ENCODE results near the gene ZMYND8.

Gene ZMYND8

DNA sequence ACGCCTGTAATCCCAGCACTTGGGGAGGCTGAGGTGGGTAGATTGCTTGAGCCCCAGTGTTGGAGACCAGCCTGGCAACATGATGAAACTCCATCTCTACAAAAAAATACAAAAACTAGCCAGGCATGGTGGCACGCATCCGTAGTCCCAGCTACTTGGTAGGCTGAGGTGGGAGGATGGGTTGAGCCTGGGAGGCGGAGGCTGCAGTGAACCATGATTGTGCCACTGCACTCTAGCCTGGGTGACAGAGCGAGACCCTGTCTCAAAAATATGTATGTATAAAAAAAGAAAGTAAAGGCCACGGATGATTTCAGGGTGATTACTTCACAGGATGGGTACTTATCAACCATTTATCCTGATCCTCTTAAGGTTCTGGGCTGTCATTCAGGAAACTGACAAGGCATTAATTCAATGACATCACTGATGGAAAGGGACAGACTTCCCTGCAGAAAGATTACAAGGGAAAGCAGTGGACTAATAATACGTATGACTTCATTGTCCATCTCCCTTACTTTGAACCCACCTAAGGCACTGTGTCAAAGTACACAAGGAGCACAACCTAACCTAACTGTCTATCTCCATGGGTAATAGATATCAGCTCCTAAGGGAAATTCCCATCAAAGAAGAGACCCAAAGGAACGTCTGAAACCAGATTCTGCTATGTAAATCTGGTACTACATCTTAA is 61.2 kb downstream of the ZMYND8 start:
- H3K79me1 ChIP-seq (ENCODE audit: low read depth, low read length): peaks cover 2% of the 10 kb centered on the region
- H3K18ac ChIP-seq (ENCODE audit: low read length): no peak overlapping the region

DNA sequence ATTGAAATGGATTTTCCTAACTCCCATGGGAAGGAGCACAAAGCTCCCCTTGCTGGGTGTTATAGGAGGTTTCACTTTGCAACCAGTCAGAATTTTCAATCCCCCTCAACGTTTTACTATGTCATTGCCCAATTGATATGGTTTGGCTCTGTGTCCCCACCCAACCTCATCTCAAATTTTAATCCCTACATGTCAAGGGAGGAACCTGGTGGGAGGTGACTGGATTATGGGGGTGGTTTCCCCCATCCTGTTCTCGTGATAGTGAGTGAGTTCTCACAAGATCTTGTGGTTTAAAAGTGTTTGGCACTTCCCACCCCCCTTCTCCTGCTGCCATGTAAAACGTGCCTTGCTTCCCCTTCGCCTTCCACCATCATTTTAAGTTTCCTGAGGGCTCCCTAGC is 62.9 kb downstream of the ZMYND8 start:
- Histone ChIP-seq H2BK15ac (ENCODE audit: low read length) (no peak overlapping the region), H3K4ac (ENCODE audit: low read length) (no peak overlapping the region), H3K4me3 (ENCODE audit: low read length in 2 of 2) (no peak overlapping the region), H2BK120ac (ENCODE audit: low read depth, low read length) (no peak overlapping the region), H3K9ac (ENCODE audit: low read depth, low read length, poor library complexity) (no peak overlapping the region), H3K27me3 (ENCODE audit: control insufficient read depth in 3 of 3, insufficient read depth in 3 of 3, low read depth in 1 of 3, low read length in 3 of 3) (no peaks in the 10 kb centered on the region), H3K27ac (replicated peaks; ENCODE audit: low read length) (no peak overlapping the region), H3K4me2 (ENCODE audit: insufficient read depth, low read length, poor library complexity, severe bottlenecking) (no peak overlapping the region), H3K9me3 (replicated peaks in 1 of 2; ENCODE audit: control insufficient read depth in 2 of 2, insufficient read depth in 1 of 2, low read depth in 1 of 2, low read length in 2 of 2) (no peaks in the 10 kb centered on the region), H2BK12ac (ENCODE audit: low read length) (no peak overlapping the region), H2AFZ (ENCODE audit: low read length) (no peak overlapping the region), H2BK5ac (ENCODE audit: low read length) (no peak overlapping the region), H3K79me1 (ENCODE audit: low read depth, low read length) (peaks cover 2% of the 10 kb centered on the region), H3K4me1 (ENCODE audit: control insufficient read depth in 2 of 2, insufficient read depth in 1 of 2, low read depth in 1 of 2, low read length in 2 of 2) (no peaks in the 10 kb centered on the region), H3K18ac (ENCODE audit: low read length) (no peak overlapping the region), H3K23ac (ENCODE audit: low read depth, low read length, poor library complexity) (no peak overlapping the region), H4K8ac (ENCODE audit: low read depth, low read length) (no peak overlapping the region), H3K36me3 (replicated peaks in 1 of 2; ENCODE audit: control insufficient read depth in 2 of 2, insufficient read depth in 2 of 2, low read length in 2 of 2) (peaks cover 36 to 98% of the 10 kb centered on the region in 2 donors), H4K91ac (ENCODE audit: low read depth, low read length, poor library complexity) (no peak overlapping the region), H2AK5ac (ENCODE audit: low read depth, low read length) (no peak overlapping the region), H3K14ac (ENCODE audit: low read length) (no peak overlapping the region)
- DNase-seq (ENCODE audit: low spot score): no peak
- no CpG with 5 or more reads among the region's 4 CpGs for whole genome bisulfite sequencing, 2 donors (ENCODE audit: extremely low coverage in 2 of 2, insufficient read length in 2 of 2, insufficient replicate concordance in 1 of 2)

More for the DNA sequence above, 61.2 kb downstream of the ZMYND8 start:
- H2BK5ac ChIP-seq (ENCODE audit: low read length): no peak overlapping the region
- no peak overlapping the region for H3K4ac ChIP-seq (ENCODE audit: low read length)
- no peak overlapping the region for H2AFZ ChIP-seq (ENCODE audit: low read length)
- no peak overlapping the region for H3K9ac ChIP-seq (ENCODE audit: low read depth, low read length, poor library complexity)
- H4K91ac ChIP-seq (ENCODE audit: low read depth, low read length, poor library complexity): no peak overlapping the region
- H4K8ac ChIP-seq (ENCODE audit: low read depth, low read length): no peak overlapping the region
- H3K4me1 ChIP-seq (ENCODE audit: control insufficient read depth in 2 of 2, insufficient read depth in 1 of 2, low read depth in 1 of 2, low read length in 2 of 2): no peaks in the 10 kb centered on the region
- no peak overlapping the region for H2BK12ac ChIP-seq (ENCODE audit: low read length)
- WGBS, 2 donors (ENCODE audit: extremely low coverage in 2 of 2, insufficient read length in 2 of 2, insufficient replicate concordance in 1 of 2): no CpG with 5 or more reads among the region's 8 CpGs
- H3K14ac ChIP-seq (ENCODE audit: low read length): no peak overlapping the region
- H3K36me3 ChIP-seq (replicated peaks in 1 of 2; ENCODE audit: control insufficient read depth in 2 of 2, insufficient read depth in 2 of 2, low read length in 2 of 2): peaks cover 34 to 98% of the 10 kb centered on the region in 2 donors
- no peak overlapping the region for H3K23ac ChIP-seq (ENCODE audit: low read depth, low read length, poor library complexity)
- no peak overlapping the region for H3K4me2 ChIP-seq (ENCODE audit: insufficient read depth, low read length, poor library complexity, severe bottlenecking)
- H2AK5ac ChIP-seq (ENCODE audit: low read depth, low read length): no peak overlapping the region
- H3K27me3 ChIP-seq (ENCODE audit: control insufficient read depth in 3 of 3, insufficient read depth in 3 of 3, low read depth in 1 of 3, low read length in 3 of 3): no peaks in the 10 kb centered on the region
- H3K27ac ChIP-seq (replicated peaks; ENCODE audit: low read length): no peak overlapping the region
- no peak overlapping the region for H2BK120ac ChIP-seq (ENCODE audit: low read depth, low read length)
- no peak overlapping the region for H3K4me3 ChIP-seq (ENCODE audit: low read length in 2 of 2)
- DNase-seq (ENCODE audit: low spot score): no peak
- H3K9me3 ChIP-seq (replicated peaks in 1 of 2; ENCODE audit: control insufficient read depth in 2 of 2, insufficient read depth in 1 of 2, low read depth in 1 of 2, low read length in 2 of 2): no peaks in the 10 kb centered on the region
- no peak overlapping the region for H2BK15ac ChIP-seq (ENCODE audit: low read length)

- H3K23ac ChIP-seq (ENCODE audit: low read depth, low read length, poor library complexity): no peak overlapping the region
- peaks cover 35 to 98% of the 10 kb centered on the region in 2 donors for H3K36me3 ChIP-seq (replicated peaks in 1 of 2; ENCODE audit: control insufficient read depth in 2 of 2, insufficient read depth in 2 of 2, low read length in 2 of 2)
- no peak overlapping the region for H3K9ac ChIP-seq (ENCODE audit: low read depth, low read length, poor library complexity)
- no peak for DNase-seq (ENCODE audit: low spot score)
- H2BK120ac ChIP-seq (ENCODE audit: low read depth, low read length): no peak overlapping the region
- H3K4me3 ChIP-seq (ENCODE audit: low read length in 2 of 2): no peak overlapping the region
- no peak overlapping the region for H4K8ac ChIP-seq (ENCODE audit: low read depth, low read length)
- no peaks in the 10 kb centered on the region for H3K9me3 ChIP-seq (replicated peaks in 1 of 2; ENCODE audit: control insufficient read depth in 2 of 2, insufficient read depth in 1 of 2, low read depth in 1 of 2, low read length in 2 of 2)
- no peak overlapping the region for H2BK5ac ChIP-seq (ENCODE audit: low read length)
- H3K4ac ChIP-seq (ENCODE audit: low read length): no peak overlapping the region
- peaks cover 2% of the 10 kb centered on the region for H3K79me1 ChIP-seq (ENCODE audit: low read depth, low read length)
- H3K4me1 ChIP-seq (ENCODE audit: control insufficient read depth in 2 of 2, insufficient read depth in 1 of 2, low read depth in 1 of 2, low read length in 2 of 2): no peaks in the 10 kb centered on the region
- no peak overlapping the region for H4K91ac ChIP-seq (ENCODE audit: low read depth, low read length, poor library complexity)
- H2AFZ ChIP-seq (ENCODE audit: low read length): no peak overlapping the region
- H3K27me3 ChIP-seq (ENCODE audit: control insufficient read depth in 3 of 3, insufficient read depth in 3 of 3, low read depth in 1 of 3, low read length in 3 of 3): no peaks in the 10 kb centered on the region
- no peak overlapping the region for H3K14ac ChIP-seq (ENCODE audit: low read length)
- no peak overlapping the region for H3K27ac ChIP-seq (replicated peaks; ENCODE audit: low read length)
- no peak overlapping the region for H3K4me2 ChIP-seq (ENCODE audit: insufficient read depth, low read length, poor library complexity, severe bottlenecking)
- no peak overlapping the region for H2BK12ac ChIP-seq (ENCODE audit: low read length)
- no peak overlapping the region for H2AK5ac ChIP-seq (ENCODE audit: low read depth, low read length)
- no peak overlapping the region for H3K18ac ChIP-seq (ENCODE audit: low read length)
- no CpG with 5 or more reads among the region's 6 CpGs for WGBS, 2 donors (ENCODE audit: extremely low coverage in 2 of 2, insufficient read length in 2 of 2, insufficient replicate concordance in 1 of 2)
- no peak overlapping the region for H2BK15ac ChIP-seq (ENCODE audit: low read length)
Observed at GRCh38 chr20:47292581-47292980, 63.9 kb downstream of the ZMYND8 start.

- Histone ChIP-seq H3K9ac (ENCODE audit: low read depth, low read length, poor library complexity) (no peak overlapping the region), H2BK12ac (ENCODE audit: low read length) (no peak overlapping the region), H3K23ac (ENCODE audit: low read depth, low read length, poor library complexity) (no peak overlapping the region), H4K8ac (ENCODE audit: low read depth, low read length) (no peak overlapping the region), H3K18ac (ENCODE audit: low read length) (no peak overlapping the region), H3K14ac (ENCODE audit: low read length) (no peak overlapping the region), H2AFZ (ENCODE audit: low read length) (no peak overlapping the region), H3K4me3 (ENCODE audit: low read length in 2 of 2) (no peak overlapping the region), H3K27ac (replicated peaks; ENCODE audit: low read length) (no peak overlapping the region), H3K9me3 (replicated peaks in 1 of 2; ENCODE audit: control insufficient read depth in 2 of 2, insufficient read depth in 1 of 2, low read depth in 1 of 2, low read length in 2 of 2) (no peaks in the 10 kb centered on the region), H3K79me1 (ENCODE audit: low read depth, low read length) (peaks cover 2% of the 10 kb centered on the region), H3K4me1 (ENCODE audit: control insufficient read depth in 2 of 2, insufficient read depth in 1 of 2, low read depth in 1 of 2, low read length in 2 of 2) (no peaks in the 10 kb centered on the region), H3K4ac (ENCODE audit: low read length) (no peak overlapping the region), H3K27me3 (ENCODE audit: control insufficient read depth in 3 of 3, insufficient read depth in 3 of 3, low read depth in 1 of 3, low read length in 3 of 3) (no peaks in the 10 kb centered on the region), H3K36me3 (replicated peaks in 1 of 2; ENCODE audit: control insufficient read depth in 2 of 2, insufficient read depth in 2 of 2, low read length in 2 of 2) (peaks cover 35 to 98% of the 10 kb centered on the region in 2 donors), H2BK120ac (ENCODE audit: low read depth, low read length) (no peak overlapping the region), H4K91ac (ENCODE audit: low read depth, low read length, poor library complexity) (no peak overlapping the region), H2AK5ac (ENCODE audit: low read depth, low read length) (no peak overlapping the region), H2BK5ac (ENCODE audit: low read length) (no peak overlapping the region), H2BK15ac (ENCODE audit: low read length) (no peak overlapping the region), H3K4me2 (ENCODE audit: insufficient read depth, low read length, poor library complexity, severe bottlenecking) (no peak overlapping the region)
- no peak for DNase-seq (ENCODE audit: low spot score)
- no CpG with 5 or more reads among the region's 11 CpGs for WGBS, 2 donors (ENCODE audit: extremely low coverage in 2 of 2, insufficient read length in 2 of 2, insufficient replicate concordance in 1 of 2)
Observed at GRCh38 chr20:47290666-47291430, 65.7 kb downstream of the ZMYND8 start.

All from neuronal stem cell (in vitro differentiated cells).